ENCODE data around the gene TAMM41. TPM values are rescaled to one million over a fixed set of nuclear protein-coding genes. Genes with fewer than 3 reads are reported as not detected.
"Not testable (repeated sequence)": the region's sequence is repeated elsewhere in the genome, so short reads cannot be mapped to it uniquely, and the experiment has no call there.

Gene TAMM41
- total and polyA plus RNA-seq, 2 donors (not counting 1 experiment from before 2014, with no cell fraction given): 5.6 to 9.0 TPM

DNA sequence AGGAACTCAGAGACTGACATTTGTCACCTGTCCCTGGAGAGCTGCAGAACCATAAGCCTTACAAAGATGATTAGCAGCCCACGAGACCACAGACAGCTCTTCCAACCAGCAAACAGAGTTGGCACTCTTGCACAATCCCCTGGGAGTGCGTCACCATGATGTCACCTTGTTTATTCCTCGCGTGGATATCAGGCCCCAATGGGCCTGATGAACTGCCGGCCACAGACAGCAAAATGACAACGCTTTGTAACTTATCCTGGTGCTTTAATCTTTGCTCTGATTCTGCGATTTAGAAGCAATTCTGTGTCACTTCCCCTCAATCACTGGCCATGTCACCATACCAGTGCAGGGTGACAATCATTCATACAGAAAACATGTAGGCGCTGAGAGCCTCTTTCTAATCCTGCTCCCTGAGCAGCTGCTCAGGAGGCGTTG, 89.2 kb downstream of the TAMM41 start:
- H3K4me2 ChIP-seq (ENCODE audit: extremely low read depth, insufficient read depth, low read length): no peak overlapping the region
- H3K4me1 ChIP-seq (ENCODE audit: control insufficient read depth, extremely low read depth, insufficient read depth, low read length): no peaks in the 10 kb centered on the region
- no peak for TF ChIP-seq EZH2 (IDR thresholded peaks at IDR 0.05; ENCODE audit: low read length, missing control alignments)
- TF ChIP-seq, protein P1, sequence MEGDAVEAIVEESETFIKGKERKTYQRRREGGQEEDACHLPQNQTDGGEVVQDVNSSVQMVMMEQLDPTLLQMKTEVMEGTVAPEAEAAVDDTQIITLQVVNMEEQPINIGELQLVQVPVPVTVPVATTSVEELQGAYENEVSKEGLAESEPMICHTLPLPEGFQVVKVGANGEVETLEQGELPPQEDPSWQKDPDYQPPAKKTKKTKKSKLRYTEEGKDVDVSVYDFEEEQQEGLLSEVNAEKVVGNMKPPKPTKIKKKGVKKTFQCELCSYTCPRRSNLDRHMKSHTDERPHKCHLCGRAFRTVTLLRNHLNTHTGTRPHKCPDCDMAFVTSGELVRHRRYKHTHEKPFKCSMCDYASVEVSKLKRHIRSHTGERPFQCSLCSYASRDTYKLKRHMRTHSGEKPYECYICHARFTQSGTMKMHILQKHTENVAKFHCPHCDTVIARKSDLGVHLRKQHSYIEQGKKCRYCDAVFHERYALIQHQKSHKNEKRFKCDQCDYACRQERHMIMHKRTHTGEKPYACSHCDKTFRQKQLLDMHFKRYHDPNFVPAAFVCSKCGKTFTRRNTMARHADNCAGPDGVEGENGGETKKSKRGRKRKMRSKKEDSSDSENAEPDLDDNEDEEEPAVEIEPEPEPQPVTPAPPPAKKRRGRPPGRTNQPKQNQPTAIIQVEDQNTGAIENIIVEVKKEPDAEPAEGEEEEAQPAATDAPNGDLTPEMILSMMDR (conservative IDR thresholded peaks at IDR 0.05 in 1 of 2, IDR thresholded peaks at IDR 0.05 in 1 of 2; ENCODE audit: low read depth in 1 of 2, low read length in 2 of 2): no peak
- no peaks in the 10 kb centered on the region for H4K20me1 ChIP-seq (ENCODE audit: control insufficient read depth, extremely low read depth, insufficient read depth, low read length)
- H3K4me3 ChIP-seq (replicated peaks in 1 of 4; ENCODE audit: control extremely low read depth in 1 of 4, insufficient read depth in 1 of 4, low read depth in 3 of 4, low read length in 4 of 4): no peak overlapping the region
- no peak overlapping the region for H3K27ac ChIP-seq (ENCODE audit: insufficient read depth, low read length)
- H3K9me3 ChIP-seq (ENCODE audit: control insufficient read depth, insufficient read depth, low read depth, low read length): no peaks in the 10 kb centered on the region
- H3K36me3 ChIP-seq (ENCODE audit: control insufficient read depth, insufficient read depth, low read length): no peaks in the 10 kb centered on the region
- no peak overlapping the region for H2AFZ ChIP-seq (ENCODE audit: low read length)
- DNase-seq (ENCODE audit: low read depth in 2 of 2): peak; percentile 14 to 81
- H3K79me2 ChIP-seq (ENCODE audit: control insufficient read depth, insufficient read depth, low read length): no peaks in the 10 kb centered on the region
- no peak overlapping the region for H3K9ac ChIP-seq (ENCODE audit: insufficient read depth, low read length)
- H3K27me3 ChIP-seq (ENCODE audit: control insufficient read depth, insufficient read depth, low read length): peaks cover 6% of the 10 kb centered on the region

DNA sequence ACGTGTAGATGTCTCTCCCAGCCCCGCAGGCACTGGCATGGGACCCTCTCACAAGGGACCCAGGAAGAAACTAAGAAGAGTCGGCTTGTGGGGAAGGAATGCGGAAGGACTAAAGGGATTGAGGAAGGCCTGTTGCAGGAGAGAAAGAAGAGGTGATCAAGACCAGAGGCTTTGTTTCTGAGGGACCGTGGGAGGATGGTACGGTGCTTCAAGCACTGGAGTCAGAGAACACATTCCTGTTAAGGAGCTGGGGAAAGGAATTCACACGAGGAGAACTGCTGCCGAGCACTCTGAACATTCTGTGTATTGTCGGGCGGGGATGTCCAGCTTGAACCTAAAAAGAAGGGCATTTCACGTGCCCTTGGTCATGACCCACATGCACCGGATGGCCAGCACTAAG, 91.4 kb downstream of the TAMM41 start:
- Histone ChIP-seq H2AFZ (ENCODE audit: low read length) (no peak overlapping the region), H3K27ac (ENCODE audit: insufficient read depth, low read length) (no peak overlapping the region), H3K79me2 (ENCODE audit: control insufficient read depth, insufficient read depth, low read length) (no peaks in the 10 kb centered on the region), H3K4me2 (ENCODE audit: extremely low read depth, insufficient read depth, low read length) (no peak overlapping the region), H3K4me3 (replicated peaks in 1 of 4; ENCODE audit: control extremely low read depth in 1 of 4, insufficient read depth in 1 of 4, low read depth in 3 of 4, low read length in 4 of 4) (no peak overlapping the region), H3K27me3 (ENCODE audit: control insufficient read depth, insufficient read depth, low read length) (peaks cover 6% of the 10 kb centered on the region), H3K9ac (ENCODE audit: insufficient read depth, low read length) (no peak overlapping the region), H3K9me3 (ENCODE audit: control insufficient read depth, insufficient read depth, low read depth, low read length) (no peaks in the 10 kb centered on the region), H4K20me1 (ENCODE audit: control insufficient read depth, extremely low read depth, insufficient read depth, low read length) (no peaks in the 10 kb centered on the region), H3K4me1 (ENCODE audit: control insufficient read depth, extremely low read depth, insufficient read depth, low read length) (no peaks in the 10 kb centered on the region), H3K36me3 (ENCODE audit: control insufficient read depth, insufficient read depth, low read length) (no peaks in the 10 kb centered on the region)
- no peak for DNase-seq (ENCODE audit: low read depth in 2 of 2)
- TF ChIP-seq, protein P1 (conservative IDR thresholded peaks at IDR 0.05 in 1 of 2, IDR thresholded peaks at IDR 0.05 in 1 of 2; ENCODE audit: low read depth in 1 of 2, low read length in 2 of 2): no peak
- TF ChIP-seq EZH2 (IDR thresholded peaks at IDR 0.05; ENCODE audit: low read length, missing control alignments): no peak

DNA sequence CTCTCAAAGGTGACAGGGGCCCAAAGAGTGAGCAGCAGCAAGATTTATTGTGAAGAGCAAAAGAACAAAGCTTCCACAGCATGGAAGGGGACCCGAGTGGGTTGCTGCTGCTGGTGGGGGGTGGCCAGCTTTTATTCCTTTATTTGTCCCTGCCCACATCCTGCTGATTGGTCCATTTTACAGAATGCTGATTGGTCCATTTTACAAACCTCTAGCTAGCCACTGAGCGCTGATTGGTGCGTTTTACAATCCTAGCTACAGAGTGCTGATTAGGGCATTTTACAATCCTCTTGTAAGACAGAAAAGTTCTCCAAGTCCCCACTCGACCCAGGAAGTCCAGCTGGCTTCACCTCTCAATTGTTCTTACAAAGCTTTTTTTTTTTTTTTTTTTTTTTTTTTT, 94.4 kb downstream of the TAMM41 start:
- not testable (repeated sequence) for H4K20me1 ChIP-seq (ENCODE audit: control insufficient read depth, extremely low read depth, insufficient read depth, low read length); H2AFZ ChIP-seq (ENCODE audit: low read length); H3K9ac ChIP-seq (ENCODE audit: insufficient read depth, low read length); H3K4me2 ChIP-seq (ENCODE audit: extremely low read depth, insufficient read depth, low read length); H3K4me3 ChIP-seq (replicated peaks in 1 of 4; ENCODE audit: control extremely low read depth in 1 of 4, insufficient read depth in 1 of 4, low read depth in 3 of 4, low read length in 4 of 4); H3K27me3 ChIP-seq (ENCODE audit: control insufficient read depth, insufficient read depth, low read length); H3K27ac ChIP-seq (ENCODE audit: insufficient read depth, low read length); DNase-seq (ENCODE audit: low read depth in 2 of 2); H3K9me3 ChIP-seq (ENCODE audit: control insufficient read depth, insufficient read depth, low read depth, low read length); H3K36me3 ChIP-seq (ENCODE audit: control insufficient read depth, insufficient read depth, low read length); H3K4me1 ChIP-seq (ENCODE audit: control insufficient read depth, extremely low read depth, insufficient read depth, low read length); H3K79me2 ChIP-seq (ENCODE audit: control insufficient read depth, insufficient read depth, low read length)

DNA sequence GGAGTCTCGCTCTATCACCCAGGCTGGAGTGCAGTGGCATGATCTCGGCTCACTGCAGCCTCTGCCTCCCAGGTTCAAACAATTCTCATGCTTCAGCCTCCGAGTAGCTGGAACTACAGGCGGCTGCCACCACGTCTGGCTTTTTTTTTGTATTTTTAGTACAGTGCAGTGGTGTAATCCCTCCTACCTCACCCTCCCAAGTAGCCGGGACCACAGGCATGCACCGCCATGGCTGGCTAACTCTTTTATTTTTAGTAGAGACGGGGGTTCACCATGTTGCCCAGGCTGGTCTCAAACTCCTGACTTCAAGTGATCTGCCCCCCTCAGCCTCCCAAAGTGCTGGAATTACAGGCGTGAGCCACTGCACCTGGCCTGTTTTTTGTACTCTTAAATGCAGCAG, 98.4 kb downstream of the TAMM41 start:
- not testable (repeated sequence) for H3K27me3 ChIP-seq (ENCODE audit: control insufficient read depth, insufficient read depth, low read length); H3K9ac ChIP-seq (ENCODE audit: insufficient read depth, low read length); H3K4me3 ChIP-seq (replicated peaks in 1 of 4; ENCODE audit: control extremely low read depth in 1 of 4, insufficient read depth in 1 of 4, low read depth in 3 of 4, low read length in 4 of 4); DNase-seq (ENCODE audit: low read depth in 2 of 2); H3K36me3 ChIP-seq (ENCODE audit: control insufficient read depth, insufficient read depth, low read length); H3K79me2 ChIP-seq (ENCODE audit: control insufficient read depth, insufficient read depth, low read length); H3K4me2 ChIP-seq (ENCODE audit: extremely low read depth, insufficient read depth, low read length); H2AFZ ChIP-seq (ENCODE audit: low read length); H4K20me1 ChIP-seq (ENCODE audit: control insufficient read depth, extremely low read depth, insufficient read depth, low read length); H3K9me3 ChIP-seq (ENCODE audit: control insufficient read depth, insufficient read depth, low read depth, low read length); H3K27ac ChIP-seq (ENCODE audit: insufficient read depth, low read length); H3K4me1 ChIP-seq (ENCODE audit: control insufficient read depth, extremely low read depth, insufficient read depth, low read length)

Other genes starting within 250 kb of the TAMM41 start
- gene VGLL4, start 203.0 kb downstream of the TAMM41 start, total RNA-seq: 34.7 and 37.8 TPM in 2 replicates
- gene VGLL4, start 203.0 kb downstream of the TAMM41 start, polyA plus RNA-seq: 17.5 and 18.4 TPM in 2 replicates
- 0.17 and 0.26 TPM in 2 replicates for gene SYN2, start 157.5 kb upstream of the TAMM41 start, total RNA-seq
- 0.11 and 0.19 TPM in 2 replicates for gene SYN2, start 157.5 kb upstream of the TAMM41 start, polyA plus RNA-seq